Endothelial cell of umbilical vein (primary cell): ENCODE results near the gene CD81. TPM values are rescaled to one million over a fixed set of nuclear protein-coding genes. Genes with fewer than 3 reads are reported as not detected.

Experiments
- BruUV-seq: library from RNA; stranded (reverse); fragments of 400-500 nt; replicated peaks from 2 replicates; lab custom pipeline; 2021; lab: Mats Ljungman, UMichigan
- CTCF ChIA-PET: fragments of 300-600, 350-600 bp; sonication (Branson Sonifier 250); formaldehyde crosslinking; loops from one replicate; lab custom pipeline; 2021; ENCODE audit warnings: antibody characterized with exemption, inconsistent platforms; lab: Charles Lee
- POLR2A ChIA-PET: fragments of 300-600, 350-600 bp; sonication (Branson Sonifier 250); formaldehyde crosslinking; loops from one replicate; lab custom pipeline; 2021; ENCODE audit warnings: antibody characterized with exemption, inconsistent platforms; lab: Charles Lee
- DNase-seq: peaks from one replicate; pipeline ENCODE4 v3.0.0-alpha.2; 2011; ENCODE audit warnings: low read depth, low spot score
- FAIRE-seq: peaks from 2 replicates; lab custom pipeline; 2011; peaks lifted over from hg19 to GRCh38; lab: Jason Lieb, UNC
- H2AFZ ChIP-seq: 2 replicates; pipeline ENCODE4 v1.6.0; 2012; ENCODE audit warnings: low read depth, low read length, control low read depth, inconsistent platforms
- H3K27ac ChIP-seq: 2 replicates; pipeline ENCODE4 v1.5.1; 2011; ENCODE audit warnings: low read depth, mild to moderate bottlenecking, control low read depth, low read length, moderate library complexity; ENCODE audit not compliant: insufficient read depth
- H3K27me3 ChIP-seq, 2 experiments: 2 replicates each; pipeline versions ENCODE4 v1.6.0 to v1.6.1; 2011; ENCODE audit warnings: low read length in 2 of 2, mixed read lengths in 1 of 2; ENCODE audit not compliant: control insufficient read depth in 2 of 2, insufficient read depth in 2 of 2
- H3K36me3 ChIP-seq, 2 experiments: 2 replicates in 1 of 2; 3 replicates in 1 of 2; pipeline ENCODE4 v1.5.1; 2011; ENCODE audit warnings: low read length in 2 of 2, mild to moderate bottlenecking in 1 of 2, moderate library complexity in 1 of 2; ENCODE audit not compliant: control insufficient read depth in 2 of 2, insufficient read depth in 2 of 2; ENCODE audit errors: extremely low read depth in 1 of 2
- H3K4me1 ChIP-seq: 3 replicates; pipeline ENCODE4 v1.5.1; 2011; ENCODE audit warnings: mild to moderate bottlenecking, low read length; ENCODE audit not compliant: control insufficient read depth, insufficient read depth; ENCODE audit errors: extremely low read depth
- H3K4me2 ChIP-seq: 2 replicates; pipeline ENCODE4 v1.6.1; 2011; ENCODE audit warnings: low read length, control low read depth, mixed read lengths; ENCODE audit not compliant: insufficient read depth
- H3K4me3 ChIP-seq, 3 experiments: fragments of 200-600 bp in 1 of 3; sonication (generic), shearing (Covaris generic) in 1 of 3; replicated peaks in 1 of 3; 2 replicates each; pipeline ENCODE4 v1.5.1; 2011 to 2016; ENCODE audit warnings: control low read depth in 3 of 3, low read length in 3 of 3, mild to moderate bottlenecking in 2 of 3, inconsistent platforms in 1 of 3, low read depth in 1 of 3, moderate library complexity in 1 of 3; ENCODE audit not compliant: insufficient read depth in 1 of 3
- H3K79me2 ChIP-seq: 2 replicates; pipeline ENCODE4 v1.6.0; 2012; ENCODE audit warnings: low read length, inconsistent platforms; ENCODE audit not compliant: control insufficient read depth, insufficient read depth
- H3K9ac ChIP-seq: replicated peaks from 2 replicates; pipeline ENCODE3; 2011; ENCODE audit warnings: low read length, control low read depth; ENCODE audit not compliant: insufficient read depth; ENCODE audit errors: extremely low read depth
- H3K9me1 ChIP-seq: replicated peaks from 3 replicates; pipeline ENCODE4 v1.6.0; 2011; ENCODE audit warnings: mild to moderate bottlenecking, low read length; ENCODE audit not compliant: control insufficient read depth, insufficient read depth; ENCODE audit errors: extremely low read depth
- H3K9me3 ChIP-seq: replicated peaks from 2 replicates; pipeline ENCODE4 v1.5.1; 2012; ENCODE audit warnings: low read length, inconsistent platforms; ENCODE audit not compliant: control insufficient read depth, insufficient read depth
- H4K20me1 ChIP-seq: replicated peaks from 2 replicates; pipeline ENCODE3; 2011; ENCODE audit warnings: mild to moderate bottlenecking, low read length; ENCODE audit not compliant: control insufficient read depth, insufficient read depth; ENCODE audit errors: extremely low read depth
- FOS ChIP-seq: IDR thresholded peaks from 2 replicates; pipeline ENCODE4 v1.6.1; 2011; ENCODE audit warnings: mild to moderate bottlenecking, low read length, moderate library complexity, borderline replicate concordance; ENCODE audit not compliant: insufficient read depth
- JUN ChIP-seq: IDR thresholded peaks from 2 replicates; pipeline ENCODE4 v1.6.1; 2011; ENCODE audit warnings: borderline replicate concordance, low read depth; ENCODE audit not compliant: insufficient read length, insufficient read depth
- MYC ChIP-seq: IDR thresholded peaks from one replicate; pipeline ENCODE4 v1.6.1; 2011; ENCODE audit warnings: mild to moderate bottlenecking, low read depth, low read length
- POLR2A ChIP-seq: IDR thresholded peaks from 2 replicates; pipeline ENCODE4 v1.6.1; 2012; ENCODE audit warnings: low read depth, mild to moderate bottlenecking, control low read depth, low read length
- dilution Hi-C: fragments of 300-500 bp; cut with MboI; formaldehyde crosslinking; loops from one replicate; pipeline ENCODE4 v1.15.0; 2019; ENCODE audit warnings: low sequenced_read_pairs; ENCODE audit not compliant: extremely low pct_ligation_motif_present
- intact Hi-C: fragments of 100-400 bp; cut with micrococcal nuclease; formaldehyde crosslinking; loops from one replicate; pipeline ENCODE4 v1.10.0; 2022
- polyA plus RNA-seq, 4 experiments: library from polyadenylated mRNA; depleted of rRNA in 3 of 4; stranded (reverse) in 3 of 4; unstranded in 1 of 4; fragments of >200 nt; gene quantifications; 2 replicates each; pipeline versions ENCODE4 v1.2.1 to v1.2.3, GENCODE V29; 2011 to 2012; ENCODE audit warnings: missing spikeins in 1 of 4
- total RNA-seq: library from RNA; stranded (reverse); gene quantifications from 2 replicates; pipeline ENCODE4 v1.2.3, GENCODE V29; 2021
- TF ChIP-seq, protein P1 (sequence below), 2 donors: IDR thresholded peaks; 1 replicate in 1 of 2; 2 replicates in 1 of 2; pipeline ENCODE4 v1.5.1; 2011; ENCODE audit warnings: low read length in 2 of 2, mild to moderate bottlenecking in 2 of 2, moderate library complexity in 2 of 2, control low read depth in 1 of 2, inconsistent platforms in 1 of 2, low read depth in 1 of 2; ENCODE audit not compliant: insufficient read depth in 1 of 2; ENCODE audit errors: extremely low read depth in 1 of 2

Gene CD81
- total and polyA plus RNA-seq, 2 donors (not counting 3 experiments of a cell fraction or from before 2014, with no cell fraction given) = 409 to 802 TPM

DNA sequence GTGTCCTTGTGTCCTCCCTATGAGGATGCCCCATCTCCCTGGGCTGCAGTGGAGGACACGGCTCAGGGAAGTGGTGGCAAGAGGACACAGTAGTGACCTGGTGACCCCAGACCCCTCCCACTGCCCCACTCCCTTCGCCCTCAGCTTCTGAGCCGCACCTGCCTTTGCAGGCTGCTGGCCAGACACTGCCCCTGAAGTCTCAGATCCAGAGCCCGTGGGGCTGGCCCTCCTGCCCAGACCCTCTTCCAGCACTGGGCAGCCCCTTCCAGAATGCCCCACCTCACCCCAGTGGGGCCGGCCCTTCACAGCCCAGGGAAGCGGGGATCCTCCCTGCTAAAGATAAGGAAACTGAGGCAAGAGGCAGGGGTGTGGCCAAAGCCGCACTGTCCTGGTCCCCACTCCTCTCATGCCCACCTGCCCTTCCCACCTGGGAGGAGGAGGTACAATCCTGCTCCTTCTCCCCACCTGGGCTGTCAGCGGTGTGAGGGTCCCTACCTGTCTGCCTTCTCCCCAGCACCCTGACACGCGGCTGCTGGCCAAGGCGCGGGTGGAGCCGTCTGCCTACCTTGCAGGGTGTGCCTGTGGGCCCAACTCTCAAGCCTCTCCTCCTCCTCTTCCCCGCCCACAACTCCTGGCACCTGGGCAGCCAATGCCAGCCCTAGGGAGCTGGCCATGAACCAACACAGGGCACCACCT, 49.9 kb downstream of the CD81 start:
- intact Hi-C loops = no loop called here
- POLR2A ChIA-PET = no interaction called here

DNA sequence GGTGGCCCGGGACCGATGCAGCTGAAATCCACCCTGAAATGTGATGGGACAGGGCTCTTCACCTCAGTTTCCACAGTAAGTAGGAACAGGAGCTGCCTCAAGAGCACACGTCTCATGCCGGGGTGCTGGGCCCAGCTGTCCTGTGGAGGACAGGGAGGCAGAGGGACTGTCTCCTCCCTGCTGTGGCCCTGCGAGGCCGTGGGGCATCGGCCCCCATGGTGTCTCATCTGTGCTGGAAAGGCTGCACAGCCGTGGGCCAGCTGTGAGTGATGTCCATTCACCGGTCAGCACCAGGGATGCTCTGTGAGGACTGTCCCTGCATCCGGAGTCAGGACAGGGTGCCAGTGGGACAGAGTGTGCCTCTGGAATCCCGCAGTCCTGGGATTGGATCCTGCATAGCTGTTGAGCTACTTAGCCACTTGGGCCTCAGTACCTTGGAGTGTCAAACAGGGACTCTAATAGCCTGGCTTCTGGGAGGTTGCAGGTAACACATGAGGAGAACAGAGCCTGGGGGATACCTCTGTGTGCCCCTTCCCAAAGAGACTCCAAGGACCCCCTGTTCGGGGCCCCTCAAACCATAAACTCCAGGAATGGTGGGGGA, 50.7 kb downstream of the CD81 start:
- Histone ChIP-seq H3K9ac (no peak overlapping the region), H3K27me3 (no peaks in the 10 kb centered on the region), H3K9me3 (no peaks in the 10 kb centered on the region), H3K79me2 (no peaks in the 10 kb centered on the region), H3K4me1 (no peaks in the 10 kb centered on the region), H3K36me3 (no peaks in the 10 kb centered on the region), H3K27ac (no peak overlapping the region), H2AFZ (no peak overlapping the region), H4K20me1 (no peaks in the 10 kb centered on the region), H3K9me1 (no peaks in the 10 kb centered on the region), H3K4me2 (no peak overlapping the region), H3K4me3 (no peak overlapping the region)
- POLR2A ChIA-PET = no interaction called here
- dilution Hi-C loops = no loop called here
- BruUV-seq = no TSS peak
- intact Hi-C loops = loop anchor here (1.0 to 2.0 kb wide), 2 partner anchors 103 to 461 kb away; no protein-coding TSS in a partner anchor
- CTCF ChIA-PET = interaction anchor here (0.7 to 8.0 kb wide), 9 partner anchors 99 to 594 kb away, joined by 3 to 190 read pairs (median 4); partner anchors contain the start of gene CDKN1C
- FAIRE-seq (no peak), DNase-seq (no peak)
- TF ChIP-seq FOS (no peak), POLR2A (no peak)
- TF ChIP-seq, protein P1, sequence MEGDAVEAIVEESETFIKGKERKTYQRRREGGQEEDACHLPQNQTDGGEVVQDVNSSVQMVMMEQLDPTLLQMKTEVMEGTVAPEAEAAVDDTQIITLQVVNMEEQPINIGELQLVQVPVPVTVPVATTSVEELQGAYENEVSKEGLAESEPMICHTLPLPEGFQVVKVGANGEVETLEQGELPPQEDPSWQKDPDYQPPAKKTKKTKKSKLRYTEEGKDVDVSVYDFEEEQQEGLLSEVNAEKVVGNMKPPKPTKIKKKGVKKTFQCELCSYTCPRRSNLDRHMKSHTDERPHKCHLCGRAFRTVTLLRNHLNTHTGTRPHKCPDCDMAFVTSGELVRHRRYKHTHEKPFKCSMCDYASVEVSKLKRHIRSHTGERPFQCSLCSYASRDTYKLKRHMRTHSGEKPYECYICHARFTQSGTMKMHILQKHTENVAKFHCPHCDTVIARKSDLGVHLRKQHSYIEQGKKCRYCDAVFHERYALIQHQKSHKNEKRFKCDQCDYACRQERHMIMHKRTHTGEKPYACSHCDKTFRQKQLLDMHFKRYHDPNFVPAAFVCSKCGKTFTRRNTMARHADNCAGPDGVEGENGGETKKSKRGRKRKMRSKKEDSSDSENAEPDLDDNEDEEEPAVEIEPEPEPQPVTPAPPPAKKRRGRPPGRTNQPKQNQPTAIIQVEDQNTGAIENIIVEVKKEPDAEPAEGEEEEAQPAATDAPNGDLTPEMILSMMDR (IDR thresholded peaks at IDR 0.05; ENCODE audit: extremely low read depth in 1 of 2, insufficient read depth in 1 of 2, low read depth in 1 of 2, low read length in 2 of 2) = no peak

More for the DNA sequence above, 49.9 kb downstream of the CD81 start:
- Histone ChIP-seq H3K9ac (no peak overlapping the region), H3K79me2 (no peaks in the 10 kb centered on the region), H3K4me3 (no peak overlapping the region), H3K4me2 (no peak overlapping the region), H2AFZ (no peak overlapping the region), H3K9me3 (no peaks in the 10 kb centered on the region), H3K27me3 (no peaks in the 10 kb centered on the region), H4K20me1 (no peaks in the 10 kb centered on the region), H3K9me1 (no peaks in the 10 kb centered on the region), H3K4me1 (no peaks in the 10 kb centered on the region), H3K27ac (no peak overlapping the region), H3K36me3 (no peaks in the 10 kb centered on the region)
- FAIRE-seq = no peak
- BruUV-seq = no TSS peak
- no peak for DNase-seq
- TF ChIP-seq JUN (no peak), FOS (no peak), MYC (no peak), POLR2A (no peak)
- dilution Hi-C loops = no loop called here
- CTCF ChIA-PET = interaction anchor here (0.8 to 10.1 kb wide), 10 partner anchors 15 to 594 kb away, joined by 3 to 829 read pairs (median 4); partner anchors contain the start of genes C11orf21 and TSPAN32
